ENCODE results near the gene WSCD2.
A peak's percentile ranks its signal among the peaks of the same experiment; 100 is the strongest.

Gene WSCD2

DNA sequence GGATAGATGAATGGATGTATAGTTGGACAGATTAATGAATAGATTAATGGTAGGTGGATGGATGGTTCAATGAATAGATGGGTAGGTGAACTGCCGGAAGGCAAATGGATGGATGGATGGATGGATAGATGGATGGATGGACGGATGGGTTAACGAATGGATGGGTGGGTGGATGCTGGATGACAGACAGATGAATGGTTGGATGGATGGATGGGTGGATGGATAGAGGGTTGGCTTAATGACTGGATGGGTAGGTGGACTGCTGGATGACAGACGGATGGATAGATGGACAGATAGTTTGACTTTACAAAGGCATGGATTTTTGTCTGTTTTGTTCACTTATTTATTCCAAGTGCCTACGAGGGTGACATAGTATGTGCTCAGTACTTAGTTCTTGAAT lies 64.4 kb downstream of the WSCD2 start:
- Histone ChIP-seq H3K9ac (ENCODE audit: low read length) (no peak overlapping the region), H2BK15ac (replicated peaks; ENCODE audit: low read depth) (no peak overlapping the region), H4K8ac (ENCODE audit: low read depth, low read length) (no peak overlapping the region), H4K5ac (ENCODE audit: low read length) (no peak overlapping the region), H2BK120ac (ENCODE audit: low read depth, low read length) (no peak overlapping the region), H2BK5ac (ENCODE audit: low read length) (no peak overlapping the region), H3K79me2 (ENCODE audit: control insufficient read depth, insufficient read depth, low read length) (no peaks in the 10 kb centered on the region), H3K4me1 (ENCODE audit: control insufficient read depth, low read depth, low read length) (no peaks in the 10 kb centered on the region), H3K36me3 (ENCODE audit: control insufficient read depth, insufficient read depth, low read length) (no peaks in the 10 kb centered on the region), H3K56ac (ENCODE audit: low read length) (peak overlapping the region; percentile 22), H3K79me1 (ENCODE audit: low read length) (no peaks in the 10 kb centered on the region), H3K4ac (ENCODE audit: low read depth, low read length) (no peak overlapping the region), H3K27me3 (ENCODE audit: insufficient read depth, low read length, poor library complexity) (no peaks in the 10 kb centered on the region), H3K4me3 (ENCODE audit: low read length) (no peak overlapping the region), H3K4me2 (ENCODE audit: low read length) (no peak overlapping the region), H2AK5ac (ENCODE audit: low read length) (no peak overlapping the region), H3K23ac (ENCODE audit: low read length) (no peak overlapping the region), H3K27ac (ENCODE audit: low read depth, low read length) (no peak overlapping the region), H3K18ac (ENCODE audit: low read length) (no peak overlapping the region)
- no CpG with 5 or more reads among the region's 5 CpGs for WGBS (ENCODE audit: extremely low coverage, insufficient coverage, low lambda C conversion rate)
- no peak for DNase-seq

DNA sequence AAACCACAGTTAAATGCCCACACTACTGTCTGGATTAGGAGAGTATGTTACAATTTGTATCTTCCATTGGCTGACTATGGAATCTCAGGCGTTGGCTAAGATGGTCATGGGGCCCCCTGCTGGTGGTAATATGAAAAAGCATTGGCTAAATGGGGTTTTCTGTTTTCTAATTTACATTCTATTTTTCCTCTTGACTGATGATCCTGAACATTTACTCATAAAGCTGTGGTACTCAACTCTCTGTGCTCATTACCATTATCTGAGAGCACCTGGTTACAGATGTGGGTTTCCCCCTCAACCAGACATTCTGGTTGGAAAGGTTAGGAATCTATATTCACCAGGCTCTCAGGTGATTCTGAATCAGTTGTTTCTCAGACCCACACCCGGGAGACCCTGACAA lies 64.8 kb downstream of the WSCD2 start:
- Histone ChIP-seq H3K4ac (ENCODE audit: low read depth, low read length) (no peak overlapping the region), H3K9ac (ENCODE audit: low read length) (no peak overlapping the region), H3K4me2 (ENCODE audit: low read length) (no peak overlapping the region), H4K8ac (ENCODE audit: low read depth, low read length) (no peak overlapping the region), H3K4me3 (ENCODE audit: low read length) (no peak overlapping the region), H3K27me3 (ENCODE audit: insufficient read depth, low read length, poor library complexity) (no peaks in the 10 kb centered on the region), H4K5ac (ENCODE audit: low read length) (no peak overlapping the region), H3K79me1 (ENCODE audit: low read length) (no peaks in the 10 kb centered on the region), H2BK15ac (replicated peaks; ENCODE audit: low read depth) (no peak overlapping the region), H3K18ac (ENCODE audit: low read length) (no peak overlapping the region), H3K4me1 (ENCODE audit: control insufficient read depth, low read depth, low read length) (no peaks in the 10 kb centered on the region), H2BK5ac (ENCODE audit: low read length) (no peak overlapping the region), H3K36me3 (ENCODE audit: control insufficient read depth, insufficient read depth, low read length) (no peaks in the 10 kb centered on the region), H3K23ac (ENCODE audit: low read length) (no peak overlapping the region), H2AK5ac (ENCODE audit: low read length) (no peak overlapping the region), H3K27ac (ENCODE audit: low read depth, low read length) (no peak overlapping the region), H3K79me2 (ENCODE audit: control insufficient read depth, insufficient read depth, low read length) (no peaks in the 10 kb centered on the region), H2BK120ac (ENCODE audit: low read depth, low read length) (no peak overlapping the region), H3K56ac (ENCODE audit: low read length) (no peak overlapping the region)
- peak; percentile 37 for DNase-seq
- WGBS (ENCODE audit: extremely low coverage, insufficient coverage, low lambda C conversion rate): no CpG with 5 or more reads among the region's 2 CpGs

DNA sequence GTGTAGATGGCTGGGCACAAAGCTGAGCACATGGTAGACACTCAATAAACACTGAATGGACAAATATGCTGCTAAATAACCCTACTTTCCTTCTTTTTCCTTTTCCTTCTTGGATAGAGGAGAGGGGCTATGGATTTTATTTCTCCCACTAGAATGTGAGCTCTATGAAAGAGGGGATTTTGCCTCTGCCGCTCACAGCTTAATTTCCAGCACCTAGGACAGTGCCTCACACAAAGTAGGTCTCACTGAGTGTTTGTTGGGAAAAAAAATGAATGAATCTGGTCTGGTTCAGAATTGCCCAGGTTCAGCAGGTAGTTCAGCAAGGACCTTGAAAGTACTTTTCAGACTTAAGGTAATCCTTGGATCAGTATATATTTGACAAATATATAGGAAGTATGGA lies 65.5 kb downstream of the WSCD2 start:
- no peak overlapping the region for H3K18ac ChIP-seq (ENCODE audit: low read length)
- no peak overlapping the region for H3K9ac ChIP-seq (ENCODE audit: low read length)
- no peaks in the 10 kb centered on the region for H3K79me2 ChIP-seq (ENCODE audit: control insufficient read depth, insufficient read depth, low read length)
- H2AK5ac ChIP-seq (ENCODE audit: low read length): no peak overlapping the region
- H4K8ac ChIP-seq (ENCODE audit: low read depth, low read length): no peak overlapping the region
- WGBS (ENCODE audit: extremely low coverage, insufficient coverage, low lambda C conversion rate): no CpG with 5 or more reads among the region's 1 CpG
- no peak overlapping the region for H4K5ac ChIP-seq (ENCODE audit: low read length)
- H3K36me3 ChIP-seq (ENCODE audit: control insufficient read depth, insufficient read depth, low read length): no peaks in the 10 kb centered on the region
- no peak overlapping the region for H3K4me2 ChIP-seq (ENCODE audit: low read length)
- H3K4me3 ChIP-seq (ENCODE audit: low read length): no peak overlapping the region
- H3K27ac ChIP-seq (ENCODE audit: low read depth, low read length): no peak overlapping the region
- H3K4me1 ChIP-seq (ENCODE audit: control insufficient read depth, low read depth, low read length): no peaks in the 10 kb centered on the region
- no peak overlapping the region for H3K56ac ChIP-seq (ENCODE audit: low read length)
- H3K79me1 ChIP-seq (ENCODE audit: low read length): no peaks in the 10 kb centered on the region
- no peak overlapping the region for H2BK5ac ChIP-seq (ENCODE audit: low read length)
- no peaks in the 10 kb centered on the region for H3K27me3 ChIP-seq (ENCODE audit: insufficient read depth, low read length, poor library complexity)
- H3K23ac ChIP-seq (ENCODE audit: low read length): no peak overlapping the region
- no peak overlapping the region for H2BK120ac ChIP-seq (ENCODE audit: low read depth, low read length)
- no peak overlapping the region for H2BK15ac ChIP-seq (replicated peaks; ENCODE audit: low read depth)
- DNase-seq: peak; percentile 37
- no peak overlapping the region for H3K4ac ChIP-seq (ENCODE audit: low read depth, low read length)

DNA sequence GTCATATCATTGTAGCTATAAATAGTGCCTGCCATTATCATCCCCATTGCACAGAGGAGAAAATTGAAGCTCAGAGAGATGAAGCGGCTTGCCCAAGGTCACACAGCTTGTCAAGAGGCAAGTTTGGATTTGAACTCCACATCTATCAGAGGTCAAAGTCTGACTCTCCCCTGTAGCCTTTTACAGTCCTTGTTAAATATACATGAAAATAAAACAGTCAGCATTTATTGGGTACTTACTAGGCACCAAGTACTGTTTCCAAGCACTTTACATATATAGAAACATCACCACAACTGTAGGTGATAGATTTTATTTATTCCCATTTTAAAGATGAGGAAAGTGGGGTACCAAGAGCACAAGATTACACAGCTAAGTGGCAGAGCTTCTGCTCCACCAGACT lies 67.2 kb downstream of the WSCD2 start:
- H3K27me3 ChIP-seq (ENCODE audit: insufficient read depth, low read length, poor library complexity): no peaks in the 10 kb centered on the region
- H4K5ac ChIP-seq (ENCODE audit: low read length): no peak overlapping the region
- H3K79me2 ChIP-seq (ENCODE audit: control insufficient read depth, insufficient read depth, low read length): no peaks in the 10 kb centered on the region

DNA sequence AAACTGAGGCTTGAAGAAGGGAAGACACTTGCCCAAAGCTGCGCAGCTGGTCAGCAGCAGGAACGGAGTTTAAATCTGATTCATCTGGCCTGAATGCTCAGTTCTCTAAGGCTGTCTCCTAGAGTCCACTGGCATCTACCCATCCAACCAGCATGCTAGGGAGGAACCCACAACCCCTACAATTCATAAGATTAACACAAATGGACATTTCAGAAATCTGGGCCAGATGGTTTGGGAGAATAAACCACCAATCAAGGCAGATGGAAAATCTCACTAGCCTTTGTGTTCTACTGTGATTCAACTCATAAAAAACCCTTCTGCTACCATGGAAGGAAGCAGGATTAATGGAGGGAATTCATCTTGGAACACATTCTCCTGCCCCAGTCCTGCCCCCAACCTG lies 67.8 kb downstream of the WSCD2 start:
- Histone ChIP-seq H2BK15ac (replicated peaks; ENCODE audit: low read depth) (no peak overlapping the region), H3K23ac (ENCODE audit: low read length) (no peak overlapping the region), H3K79me2 (ENCODE audit: control insufficient read depth, insufficient read depth, low read length) (no peaks in the 10 kb centered on the region), H3K79me1 (ENCODE audit: low read length) (no peaks in the 10 kb centered on the region), H2AK5ac (ENCODE audit: low read length) (no peak overlapping the region), H2BK120ac (ENCODE audit: low read depth, low read length) (no peak overlapping the region), H3K27ac (ENCODE audit: low read depth, low read length) (no peak overlapping the region), H3K4me1 (ENCODE audit: control insufficient read depth, low read depth, low read length) (peaks cover 2% of the 10 kb centered on the region), H3K56ac (ENCODE audit: low read length) (no peak overlapping the region), H3K4me3 (ENCODE audit: low read length) (no peak overlapping the region), H3K27me3 (ENCODE audit: insufficient read depth, low read length, poor library complexity) (no peaks in the 10 kb centered on the region), H3K4ac (ENCODE audit: low read depth, low read length) (no peak overlapping the region), H4K5ac (ENCODE audit: low read length) (no peak overlapping the region), H2BK5ac (ENCODE audit: low read length) (no peak overlapping the region), H3K18ac (ENCODE audit: low read length) (no peak overlapping the region), H3K9ac (ENCODE audit: low read length) (no peak overlapping the region), H3K4me2 (ENCODE audit: low read length) (no peak overlapping the region), H3K36me3 (ENCODE audit: control insufficient read depth, insufficient read depth, low read length) (no peaks in the 10 kb centered on the region), H4K8ac (ENCODE audit: low read depth, low read length) (no peak overlapping the region)
- no CpG with 5 or more reads among the region's 2 CpGs for WGBS (ENCODE audit: extremely low coverage, insufficient coverage, low lambda C conversion rate)
- DNase-seq: no peak

More for the DNA sequence above, 67.2 kb downstream of the WSCD2 start:
- Histone ChIP-seq H2BK5ac (ENCODE audit: low read length) (no peak overlapping the region), H3K4me1 (ENCODE audit: control insufficient read depth, low read depth, low read length) (peaks cover 2% of the 10 kb centered on the region), H2BK120ac (ENCODE audit: low read depth, low read length) (no peak overlapping the region), H3K4ac (ENCODE audit: low read depth, low read length) (no peak overlapping the region), H3K23ac (ENCODE audit: low read length) (no peak overlapping the region), H3K79me1 (ENCODE audit: low read length) (no peaks in the 10 kb centered on the region), H3K4me2 (ENCODE audit: low read length) (no peak overlapping the region), H3K27ac (ENCODE audit: low read depth, low read length) (no peak overlapping the region), H3K9ac (ENCODE audit: low read length) (no peak overlapping the region), H3K4me3 (ENCODE audit: low read length) (no peak overlapping the region), H2AK5ac (ENCODE audit: low read length) (no peak overlapping the region), H3K18ac (ENCODE audit: low read length) (no peak overlapping the region), H2BK15ac (replicated peaks; ENCODE audit: low read depth) (no peak overlapping the region), H3K36me3 (ENCODE audit: control insufficient read depth, insufficient read depth, low read length) (no peaks in the 10 kb centered on the region), H4K8ac (ENCODE audit: low read depth, low read length) (no peak overlapping the region), H3K56ac (ENCODE audit: low read length) (no peak overlapping the region)
- no peak for DNase-seq
- WGBS (ENCODE audit: extremely low coverage, insufficient coverage, low lambda C conversion rate): no CpG with 5 or more reads among the region's 1 CpG

DNA sequence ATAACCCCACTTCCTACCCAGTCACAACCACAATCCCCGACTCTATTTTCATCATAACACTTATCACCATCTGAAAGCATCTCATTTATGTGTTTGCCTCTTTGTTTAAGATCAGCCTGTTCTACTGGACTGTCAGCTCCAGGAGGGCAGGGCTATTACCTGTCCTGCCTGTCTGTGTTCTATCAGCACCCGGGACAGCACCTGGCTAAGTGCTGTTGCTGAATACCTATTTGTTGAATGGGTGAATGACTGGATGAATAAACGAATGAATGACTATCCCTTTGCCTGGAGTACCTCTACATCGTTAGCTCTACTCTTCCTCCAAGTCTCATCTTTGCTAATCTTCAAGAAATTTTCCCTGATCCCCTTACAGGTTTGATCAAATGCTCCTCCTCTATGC lies 69.0 kb downstream of the WSCD2 start:
- Histone ChIP-seq H2AK5ac (ENCODE audit: low read length) (no peak overlapping the region), H3K79me2 (ENCODE audit: control insufficient read depth, insufficient read depth, low read length) (no peaks in the 10 kb centered on the region), H4K5ac (ENCODE audit: low read length) (no peak overlapping the region), H2BK120ac (ENCODE audit: low read depth, low read length) (no peak overlapping the region), H4K8ac (ENCODE audit: low read depth, low read length) (no peak overlapping the region), H3K18ac (ENCODE audit: low read length) (no peak overlapping the region), H3K4ac (ENCODE audit: low read depth, low read length) (no peak overlapping the region), H3K4me3 (ENCODE audit: low read length) (no peak overlapping the region), H3K9ac (ENCODE audit: low read length) (no peak overlapping the region), H2BK15ac (replicated peaks; ENCODE audit: low read depth) (no peak overlapping the region), H3K27me3 (ENCODE audit: insufficient read depth, low read length, poor library complexity) (no peaks in the 10 kb centered on the region), H3K23ac (ENCODE audit: low read length) (no peak overlapping the region), H3K79me1 (ENCODE audit: low read length) (no peaks in the 10 kb centered on the region), H3K27ac (ENCODE audit: low read depth, low read length) (no peak overlapping the region), H3K56ac (ENCODE audit: low read length) (no peak overlapping the region), H3K4me2 (ENCODE audit: low read length) (no peak overlapping the region), H3K36me3 (ENCODE audit: control insufficient read depth, insufficient read depth, low read length) (no peaks in the 10 kb centered on the region), H3K4me1 (ENCODE audit: control insufficient read depth, low read depth, low read length) (peaks cover 5% of the 10 kb centered on the region), H2BK5ac (ENCODE audit: low read length) (no peak overlapping the region)
- peak; percentile 53 for DNase-seq
- 100% methylated on average over 1 of the region's 4 CpGs for WGBS (ENCODE audit: extremely low coverage, insufficient coverage, low lambda C conversion rate)

All from mesendoderm (in vitro differentiated cells).